Measurements from ENCODE around the gene STK32B.

DNA sequence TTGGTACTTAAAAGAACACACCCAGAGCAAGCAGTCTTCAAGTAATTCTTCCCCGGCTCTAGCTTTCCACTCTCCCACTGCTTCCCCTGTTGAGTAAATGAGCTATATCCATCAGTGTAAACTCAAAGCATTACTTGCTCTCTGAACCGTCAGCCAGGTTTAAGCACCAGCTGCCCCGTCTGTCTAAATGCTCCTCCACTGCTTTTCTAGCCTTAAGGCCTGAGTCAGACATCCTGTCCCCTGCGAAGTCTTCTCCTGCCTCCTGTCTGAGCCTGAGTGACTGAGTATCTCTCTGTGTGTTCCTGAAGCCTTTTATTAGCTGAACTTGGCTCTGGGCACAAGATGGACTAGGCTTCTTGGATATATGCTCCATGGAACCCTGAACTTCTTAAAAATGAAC lies 205.1 kb downstream of the STK32B start:
- TF ChIP-seq, protein P1, sequence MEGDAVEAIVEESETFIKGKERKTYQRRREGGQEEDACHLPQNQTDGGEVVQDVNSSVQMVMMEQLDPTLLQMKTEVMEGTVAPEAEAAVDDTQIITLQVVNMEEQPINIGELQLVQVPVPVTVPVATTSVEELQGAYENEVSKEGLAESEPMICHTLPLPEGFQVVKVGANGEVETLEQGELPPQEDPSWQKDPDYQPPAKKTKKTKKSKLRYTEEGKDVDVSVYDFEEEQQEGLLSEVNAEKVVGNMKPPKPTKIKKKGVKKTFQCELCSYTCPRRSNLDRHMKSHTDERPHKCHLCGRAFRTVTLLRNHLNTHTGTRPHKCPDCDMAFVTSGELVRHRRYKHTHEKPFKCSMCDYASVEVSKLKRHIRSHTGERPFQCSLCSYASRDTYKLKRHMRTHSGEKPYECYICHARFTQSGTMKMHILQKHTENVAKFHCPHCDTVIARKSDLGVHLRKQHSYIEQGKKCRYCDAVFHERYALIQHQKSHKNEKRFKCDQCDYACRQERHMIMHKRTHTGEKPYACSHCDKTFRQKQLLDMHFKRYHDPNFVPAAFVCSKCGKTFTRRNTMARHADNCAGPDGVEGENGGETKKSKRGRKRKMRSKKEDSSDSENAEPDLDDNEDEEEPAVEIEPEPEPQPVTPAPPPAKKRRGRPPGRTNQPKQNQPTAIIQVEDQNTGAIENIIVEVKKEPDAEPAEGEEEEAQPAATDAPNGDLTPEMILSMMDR (conservative IDR thresholded peaks at IDR 0.05; ENCODE audit: low read length) = no peak
- TF ChIP-seq EZH2phosphoT487 (IDR thresholded peaks at IDR 0.05; ENCODE audit: borderline replicate concordance, low read depth, low read length) = no peak
